Activated T-cell treated with anti-CD3 and anti-CD28 coated beads, Interleukin-2, amount 50 U/mL, for 24 hours (primary cell): ENCODE measurements around the gene SLC40A1.
"Not testable (repeated sequence)": the region's sequence is repeated elsewhere in the genome, so short reads cannot be mapped to it uniquely, and the experiment has no call there.

Experiments used
- DNase-seq: peaks from one replicate; pipeline ENCODE4 v3.0.0-alpha.2; 2020
- H3K27ac Mint-ChIP-seq: 2 replicates; pipeline ENCODE4 v1.8.0; 2020; ENCODE audit warnings: mild to moderate bottlenecking, mixed read lengths
- H3K27me3 Mint-ChIP-seq: 2 replicates; pipeline ENCODE4 v1.8.0; 2020; ENCODE audit warnings: mixed read lengths
- H3K36me3 Mint-ChIP-seq: 2 replicates; pipeline ENCODE4 v1.8.0; 2020; ENCODE audit warnings: low read depth, mixed read lengths
- H3K4me1 Mint-ChIP-seq: 2 replicates; pipeline ENCODE4 v1.8.0; 2020; ENCODE audit warnings: low read depth, mixed read lengths
- H3K4me3 Mint-ChIP-seq: 2 replicates; pipeline ENCODE4 v1.8.0; 2020; ENCODE audit warnings: mild to moderate bottlenecking, moderate library complexity, mixed read lengths
- H3K9me3 Mint-ChIP-seq: 2 replicates; pipeline ENCODE4 v1.8.0; 2020; ENCODE audit warnings: mixed read lengths

SLC40A1 gene

DNA sequence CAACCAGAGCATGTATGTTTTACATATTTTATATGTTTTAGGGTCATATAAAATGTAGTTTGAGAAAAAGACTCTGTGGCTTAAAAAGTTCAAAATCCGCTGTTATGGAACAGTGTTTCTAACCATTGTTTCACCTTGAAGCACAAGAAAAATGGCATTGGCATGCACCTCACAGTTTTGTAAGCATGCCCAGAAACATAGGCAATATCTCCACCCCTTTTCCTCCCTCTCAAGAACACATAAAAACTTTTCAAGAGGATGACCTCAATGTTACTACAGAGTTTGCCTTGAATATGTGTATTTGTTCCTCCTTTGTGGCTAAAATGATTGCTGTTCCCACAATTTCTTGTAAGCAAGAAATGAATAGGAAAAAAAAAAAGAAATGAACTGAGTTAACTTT is 29.3 kb upstream of the SLC40A1 start:
- Mint-ChIP-seq H3K27me3 (no peaks in the 10 kb centered on the region), H3K4me1 (peaks cover 3% of the 10 kb centered on the region), H3K36me3 (no peaks in the 10 kb centered on the region), H3K27ac (no peak overlapping the region), H3K9me3 (no peaks in the 10 kb centered on the region), H3K4me3 (no peak overlapping the region)
- no peak for DNase-seq

DNA sequence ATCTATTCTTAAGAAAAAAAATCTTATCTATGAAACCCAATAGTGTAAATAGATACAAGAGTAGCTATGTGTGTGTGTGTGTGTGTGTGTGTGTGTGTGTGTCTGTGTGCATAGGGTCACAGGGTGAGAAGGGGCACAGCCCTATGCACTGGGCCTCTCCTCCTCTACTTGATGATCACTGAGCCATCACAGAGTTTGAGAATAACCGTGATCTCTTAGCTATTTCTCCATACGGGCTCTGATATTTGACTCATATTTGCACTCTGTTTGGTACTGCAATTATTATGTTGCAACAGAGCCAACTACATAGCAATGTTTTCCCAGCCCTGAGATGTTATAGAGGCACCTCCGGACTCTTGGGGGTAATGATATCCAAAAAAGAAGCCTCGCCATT is 28.8 kb upstream of the SLC40A1 start:
- Mint-ChIP-seq H3K4me3 (no peak overlapping the region), H3K27me3 (no peaks in the 10 kb centered on the region), H3K27ac (no peak overlapping the region), H3K4me1 (peaks cover 3% of the 10 kb centered on the region), H3K36me3 (no peaks in the 10 kb centered on the region), H3K9me3 (no peaks in the 10 kb centered on the region)
- no peak for DNase-seq

DNA sequence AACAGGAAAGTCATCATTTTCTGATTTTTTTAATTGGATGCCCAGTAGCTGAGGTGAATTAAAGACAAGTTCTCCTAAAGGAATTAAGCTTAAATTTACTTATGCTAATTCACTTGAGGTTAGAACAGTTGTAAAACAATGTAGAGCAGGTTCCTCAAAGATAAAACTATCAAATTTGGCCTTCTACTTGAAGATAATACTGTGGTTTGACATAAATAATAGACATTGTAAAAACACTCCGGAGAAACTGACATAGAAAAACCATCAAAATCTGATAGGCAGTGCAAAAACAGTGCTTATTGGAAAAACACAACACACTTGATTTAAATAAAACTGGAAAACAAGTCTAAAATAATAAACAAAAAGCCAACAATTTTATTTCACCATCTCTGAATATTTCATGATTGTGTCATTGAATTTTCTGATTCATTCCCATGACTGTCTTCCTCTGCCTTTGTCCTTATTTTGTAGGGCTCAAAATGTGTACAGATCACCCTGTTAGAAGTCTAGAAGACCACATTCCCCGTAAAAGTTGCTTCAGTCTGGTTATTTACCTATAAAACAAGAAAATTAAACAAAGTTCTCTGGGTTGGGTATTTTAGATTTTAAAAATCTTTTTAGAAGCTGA is 28.3 kb upstream of the SLC40A1 start:
- peaks cover 3% of the 10 kb centered on the region for H3K4me1 Mint-ChIP-seq
- DNase-seq = no peak
- no peak overlapping the region for H3K27ac Mint-ChIP-seq
- H3K9me3 Mint-ChIP-seq = no peaks in the 10 kb centered on the region
- H3K36me3 Mint-ChIP-seq = no peaks in the 10 kb centered on the region
- H3K27me3 Mint-ChIP-seq = no peaks in the 10 kb centered on the region
- no peak overlapping the region for H3K4me3 Mint-ChIP-seq

DNA sequence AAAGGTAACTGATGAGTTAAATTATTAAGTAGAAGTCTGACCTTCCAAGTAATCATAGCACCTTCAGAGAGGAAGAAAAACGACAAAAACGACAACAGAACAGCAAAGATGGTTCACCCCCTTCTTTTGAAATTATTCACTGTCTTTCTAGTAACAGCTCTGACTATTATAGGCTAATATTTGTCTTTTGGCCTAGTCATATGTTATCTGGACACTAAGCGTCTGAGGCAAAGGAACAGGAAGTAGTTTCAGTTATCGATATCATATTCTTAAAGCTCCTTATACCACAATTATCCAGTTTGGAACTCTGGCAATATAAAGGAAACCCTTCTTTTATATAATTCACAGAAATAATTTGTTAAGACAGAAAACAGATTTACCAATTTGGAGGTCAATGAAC is 27.6 kb upstream of the SLC40A1 start:
- Mint-ChIP-seq H3K36me3 (no peaks in the 10 kb centered on the region), H3K27me3 (no peaks in the 10 kb centered on the region), H3K27ac (no peak overlapping the region), H3K9me3 (no peaks in the 10 kb centered on the region), H3K4me1 (peaks cover 2% of the 10 kb centered on the region), H3K4me3 (no peak overlapping the region)
- DNase-seq = no peak

DNA sequence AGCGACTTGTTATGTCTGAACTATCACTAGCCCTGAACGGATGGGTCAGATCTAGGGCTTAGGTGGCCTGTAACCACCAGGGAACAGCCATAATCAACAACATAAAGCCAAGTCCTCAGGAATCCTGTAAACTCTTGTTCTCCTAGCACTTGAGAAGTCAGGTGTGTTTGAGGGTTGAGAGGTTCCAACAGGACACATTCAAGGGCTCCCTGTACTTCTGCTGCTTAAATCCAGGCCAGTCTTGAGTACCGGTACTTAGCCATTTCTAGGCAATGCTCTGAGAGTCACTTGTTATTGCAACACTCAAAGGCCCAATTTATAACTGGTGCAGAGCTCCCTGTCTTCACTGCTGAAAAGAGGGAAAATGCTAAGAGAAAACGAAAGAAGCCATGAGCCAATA is 21.6 kb upstream of the SLC40A1 start:
- Mint-ChIP-seq H3K27me3 (no peaks in the 10 kb centered on the region), H3K36me3 (no peaks in the 10 kb centered on the region), H3K4me3 (no peak overlapping the region), H3K4me1 (peaks cover 2% of the 10 kb centered on the region), H3K9me3 (no peaks in the 10 kb centered on the region), H3K27ac (no peak overlapping the region)
- DNase-seq = no peak

DNA sequence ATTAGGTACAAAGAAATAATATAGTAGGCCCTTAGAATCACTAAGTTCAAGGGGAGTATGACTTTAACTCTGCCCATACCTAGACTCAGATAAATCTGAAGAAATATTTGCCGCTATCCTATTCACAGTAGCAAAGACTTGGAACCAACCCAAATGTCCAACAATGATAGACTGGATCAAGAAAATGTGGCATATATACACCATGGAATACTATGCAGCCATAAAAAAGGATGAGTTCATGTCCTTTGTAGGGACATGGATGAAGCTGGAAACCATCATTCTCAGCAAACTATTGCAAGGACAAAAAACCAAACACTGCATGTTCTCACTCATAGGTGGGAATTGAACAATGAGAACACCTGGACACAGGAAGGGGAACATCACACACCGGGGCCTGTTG is 21.1 kb upstream of the SLC40A1 start:
- not testable (repeated sequence) for H3K4me3 Mint-ChIP-seq, H3K4me1 Mint-ChIP-seq, H3K27ac Mint-ChIP-seq, DNase-seq, H3K27me3 Mint-ChIP-seq, H3K36me3 Mint-ChIP-seq, H3K9me3 Mint-ChIP-seq

DNA sequence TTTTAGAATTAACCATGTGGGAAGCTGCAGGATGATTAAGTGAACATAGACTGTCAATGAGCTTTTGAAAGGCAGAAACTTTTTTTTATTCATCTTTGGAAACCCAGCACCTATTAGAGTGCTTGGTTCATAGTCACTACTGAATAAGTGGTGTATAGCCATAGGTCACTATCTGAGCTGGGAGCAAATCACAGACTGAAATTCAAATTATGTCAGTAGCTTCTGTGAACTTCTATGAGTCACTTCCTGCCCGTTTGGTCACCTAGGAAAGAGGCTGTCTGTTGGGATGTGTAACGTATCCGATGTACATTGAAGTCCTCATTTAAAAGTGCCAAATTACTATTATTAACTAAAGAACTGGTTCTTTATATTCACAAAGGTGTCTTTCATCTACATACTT is 20.5 kb upstream of the SLC40A1 start:
- H3K36me3 Mint-ChIP-seq = no peaks in the 10 kb centered on the region
- H3K27ac Mint-ChIP-seq = no peak overlapping the region
- no peaks in the 10 kb centered on the region for H3K27me3 Mint-ChIP-seq
- H3K4me3 Mint-ChIP-seq = no peak overlapping the region
- peaks cover 2% of the 10 kb centered on the region for H3K4me1 Mint-ChIP-seq
- no peak for DNase-seq
- no peaks in the 10 kb centered on the region for H3K9me3 Mint-ChIP-seq

DNA sequence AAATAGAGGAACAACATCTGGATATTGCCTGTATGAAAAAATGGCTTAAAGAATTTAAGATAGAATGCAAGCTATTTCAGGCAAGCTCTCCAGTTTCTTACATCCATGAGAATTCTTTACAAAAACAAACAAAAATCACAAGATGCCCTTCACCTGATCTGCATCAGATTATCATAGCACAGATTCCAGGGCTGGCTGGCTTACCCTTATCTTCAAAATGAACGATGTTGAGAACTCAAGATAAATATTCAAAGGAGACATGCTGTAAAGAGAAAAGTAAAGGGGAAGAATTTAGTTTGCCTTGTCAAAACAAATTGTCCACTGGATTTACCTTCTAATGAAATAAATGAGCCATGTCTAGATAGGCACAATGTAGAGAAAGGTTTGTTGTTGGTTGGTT is 18.7 kb upstream of the SLC40A1 start:
- H3K4me3 Mint-ChIP-seq = no peak overlapping the region
- H3K4me1 Mint-ChIP-seq = peaks cover 5% of the 10 kb centered on the region

DNA sequence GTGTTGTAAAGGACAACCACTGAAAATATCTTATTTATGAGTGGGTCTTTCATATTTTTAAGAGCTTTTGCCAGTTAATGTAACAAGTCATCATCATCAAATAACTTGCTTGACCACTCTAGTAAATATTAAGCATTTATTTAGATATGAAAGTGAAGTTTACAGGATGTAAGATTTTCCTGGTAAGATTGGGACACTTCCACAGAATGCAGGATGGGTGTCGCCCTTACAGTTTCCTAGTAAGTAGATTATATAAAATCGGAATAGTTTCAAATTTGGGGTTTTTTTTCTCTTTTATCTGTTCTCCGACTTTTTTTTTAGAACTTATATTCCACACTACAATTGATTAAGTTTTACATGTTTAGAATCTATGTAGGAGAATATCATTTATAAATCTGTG is 14.8 kb upstream of the SLC40A1 start:
- Mint-ChIP-seq H3K27me3 (no peaks in the 10 kb centered on the region), H3K36me3 (no peaks in the 10 kb centered on the region), H3K4me3 (no peak overlapping the region), H3K27ac (no peak overlapping the region), H3K9me3 (no peaks in the 10 kb centered on the region), H3K4me1 (peaks cover 31% of the 10 kb centered on the region)
- no peak for DNase-seq

More for the DNA sequence above, 18.7 kb upstream of the SLC40A1 start:
- Mint-ChIP-seq H3K36me3 (no peaks in the 10 kb centered on the region), H3K27ac (no peak overlapping the region), H3K27me3 (no peaks in the 10 kb centered on the region), H3K9me3 (no peaks in the 10 kb centered on the region)
- DNase-seq = no peak

DNA sequence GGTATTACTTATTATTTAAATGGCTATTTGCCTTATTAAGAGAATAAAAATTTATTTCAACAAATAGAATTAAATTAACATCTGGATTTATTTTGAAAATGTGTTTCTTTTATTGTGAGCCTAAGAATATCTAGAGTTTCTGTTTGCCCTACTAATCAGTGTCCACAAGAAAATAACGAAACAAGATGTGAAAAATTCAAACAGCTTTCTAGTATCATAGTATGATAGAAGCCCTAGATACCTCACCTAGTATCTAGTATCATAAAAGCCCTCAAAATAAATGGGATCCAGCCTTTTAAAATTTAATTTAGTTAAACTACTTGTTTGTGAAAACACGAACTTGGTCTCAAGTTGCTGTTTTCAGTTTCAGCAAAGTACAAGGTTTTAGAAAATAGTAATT is 13.7 kb upstream of the SLC40A1 start:
- Mint-ChIP-seq H3K9me3 (no peaks in the 10 kb centered on the region), H3K4me3 (no peak overlapping the region), H3K36me3 (no peaks in the 10 kb centered on the region), H3K27me3 (no peaks in the 10 kb centered on the region), H3K4me1 (peaks cover 31% of the 10 kb centered on the region), H3K27ac (no peak overlapping the region)
- no peak for DNase-seq

DNA sequence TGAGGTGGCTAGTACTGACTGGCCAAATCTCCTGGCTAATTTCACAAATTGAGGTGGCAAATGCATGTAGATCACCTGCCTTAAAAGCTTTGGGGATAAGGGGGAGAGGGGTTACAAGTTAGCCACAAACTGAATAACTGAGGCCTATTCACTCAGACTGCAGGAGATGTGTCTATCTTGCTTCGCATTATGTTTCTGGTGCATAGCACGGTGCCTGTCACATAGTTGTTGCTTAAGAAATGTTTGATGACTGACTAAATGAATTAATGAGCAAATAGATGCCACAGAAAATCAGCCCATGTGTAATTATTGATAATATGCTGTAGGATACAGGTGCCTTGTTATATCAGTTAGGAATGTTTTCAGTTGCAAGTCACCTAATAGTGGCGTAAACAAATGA is 12.5 kb upstream of the SLC40A1 start:
- Mint-ChIP-seq H3K4me1 (peaks cover 31% of the 10 kb centered on the region), H3K27ac (no peak overlapping the region), H3K36me3 (no peaks in the 10 kb centered on the region), H3K4me3 (no peak overlapping the region), H3K9me3 (no peaks in the 10 kb centered on the region), H3K27me3 (no peaks in the 10 kb centered on the region)
- DNase-seq = no peak

DNA sequence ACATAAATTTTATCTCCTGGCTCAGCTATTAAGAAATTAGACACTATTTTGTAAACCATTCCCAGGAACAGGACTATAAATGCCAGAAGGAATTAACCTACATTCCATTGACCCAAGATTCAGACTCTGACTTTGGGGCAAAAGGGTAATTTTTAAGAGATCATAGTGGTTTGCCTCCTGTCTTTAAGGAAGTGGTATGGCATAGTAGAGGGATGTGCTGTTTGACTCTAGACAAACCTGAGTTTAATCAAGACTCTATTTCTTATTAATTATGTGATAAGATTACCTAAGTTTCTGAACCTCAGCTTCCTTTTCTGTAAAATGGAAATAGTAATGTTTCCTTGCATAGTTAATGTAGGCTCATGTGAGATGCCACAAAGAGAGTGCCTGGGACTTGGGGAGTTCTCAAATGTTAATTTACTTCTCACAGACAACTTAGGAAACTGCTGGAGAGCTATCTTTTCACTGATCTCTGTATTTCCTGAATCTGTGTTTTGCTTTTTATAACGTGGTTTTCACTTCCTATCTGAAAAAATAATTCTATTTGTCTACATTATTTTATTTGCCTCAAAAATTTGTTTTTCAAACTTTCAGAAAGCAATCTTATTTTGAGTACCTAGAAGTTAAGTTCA is 11.9 kb upstream of the SLC40A1 start:
- no peak overlapping the region for H3K4me3 Mint-ChIP-seq
- H3K4me1 Mint-ChIP-seq = peaks cover 31% of the 10 kb centered on the region
- DNase-seq = no peak
- H3K36me3 Mint-ChIP-seq = no peaks in the 10 kb centered on the region
- no peak overlapping the region for H3K27ac Mint-ChIP-seq
- no peaks in the 10 kb centered on the region for H3K9me3 Mint-ChIP-seq
- no peaks in the 10 kb centered on the region for H3K27me3 Mint-ChIP-seq

DNA sequence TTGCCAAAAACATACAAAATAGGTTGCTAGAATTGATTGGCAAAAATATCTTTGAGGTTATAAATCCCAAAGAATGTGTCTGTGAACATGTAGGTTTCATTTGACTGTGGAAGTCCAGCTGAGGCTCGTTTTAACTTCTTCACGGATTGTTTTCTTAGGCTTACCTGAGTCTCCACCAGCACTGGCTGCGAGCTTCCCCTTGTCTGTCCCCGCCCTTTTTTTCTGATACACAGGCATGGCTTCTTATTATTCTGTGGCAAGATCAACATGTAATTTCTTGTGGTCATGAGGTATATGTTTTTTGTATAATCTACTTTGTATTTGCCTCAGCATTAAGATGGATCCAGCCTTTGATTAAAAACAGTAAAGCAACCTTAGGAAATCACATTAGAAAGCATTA is 7.2 kb upstream of the SLC40A1 start:
- Mint-ChIP-seq H3K4me3 (no peak overlapping the region), H3K27me3 (no peaks in the 10 kb centered on the region)

DNA sequence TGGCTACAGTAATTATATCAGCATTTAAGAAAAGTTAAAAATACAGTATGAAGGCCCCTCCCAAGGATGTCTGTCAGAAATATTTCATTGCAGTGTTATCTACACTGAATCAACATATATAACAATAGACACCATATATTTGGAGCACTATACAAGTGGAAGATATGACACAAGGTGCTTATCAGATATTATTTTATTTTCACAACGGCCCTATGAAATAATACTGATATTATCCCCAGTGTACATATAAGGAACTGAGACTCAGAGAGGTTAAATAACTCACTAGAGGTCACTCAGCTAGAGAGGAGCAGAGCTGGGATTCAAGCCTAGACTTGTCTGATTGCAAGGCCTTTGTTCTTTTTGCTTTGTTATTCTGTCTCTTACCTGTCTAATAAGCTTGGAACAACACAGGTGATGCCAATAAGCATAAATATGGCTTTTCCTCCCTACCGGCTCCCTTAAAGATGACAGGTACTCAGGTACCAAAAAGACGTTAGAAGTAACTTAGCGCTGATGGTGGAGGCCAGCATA is 4.7 kb upstream of the SLC40A1 start:
- no peaks in the 10 kb centered on the region for H3K9me3 Mint-ChIP-seq
- peaks cover 15% of the 10 kb centered on the region for H3K27me3 Mint-ChIP-seq
- no peak for DNase-seq
- H3K4me3 Mint-ChIP-seq = no peak overlapping the region
- H3K4me1 Mint-ChIP-seq = peaks cover 10% of the 10 kb centered on the region
- H3K27ac Mint-ChIP-seq = no peak overlapping the region
- H3K36me3 Mint-ChIP-seq = no peaks in the 10 kb centered on the region

More for the DNA sequence above, 7.2 kb upstream of the SLC40A1 start:
- DNase-seq = no peak
- Mint-ChIP-seq H3K9me3 (no peaks in the 10 kb centered on the region), H3K27ac (no peak overlapping the region), H3K4me1 (peaks cover 20% of the 10 kb centered on the region), H3K36me3 (no peaks in the 10 kb centered on the region)

DNA sequence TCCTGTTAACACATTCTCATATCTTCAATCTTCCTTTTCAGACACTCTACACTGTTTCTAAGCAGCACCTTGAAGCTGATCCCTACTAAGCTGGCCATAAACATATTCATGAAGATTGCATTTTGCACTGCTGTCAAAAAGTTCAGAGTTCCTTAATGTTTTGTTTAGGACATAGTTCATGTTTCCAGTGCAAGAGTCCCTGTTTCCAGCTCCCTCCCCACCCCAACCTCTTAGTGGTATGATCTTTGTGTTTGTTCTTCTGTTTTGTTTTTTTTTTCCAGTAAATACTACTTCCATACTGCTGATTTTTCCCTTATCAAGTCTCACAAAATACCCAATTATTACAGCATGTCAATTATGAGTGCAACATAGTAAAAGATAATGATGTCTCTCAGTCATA is 4.1 kb upstream of the SLC40A1 start:
- Mint-ChIP-seq H3K4me3 (no peak overlapping the region), H3K27ac (no peak overlapping the region), H3K36me3 (no peaks in the 10 kb centered on the region), H3K27me3 (peaks cover 19% of the 10 kb centered on the region), H3K9me3 (no peaks in the 10 kb centered on the region), H3K4me1 (peaks cover 16% of the 10 kb centered on the region)
- no peak for DNase-seq
